Heart left ventricle (tissue), 13 donors: ENCODE measurements around the gene PLCH1.

Experiments
- CTCF ChIP-seq, 12 donors: fragments of 200-600 bp; sonication (generic) in 4 of 12; IDR thresholded peaks; one replicate each; pipeline versions ENCODE4 v1.5.0 to v1.8.0; 2018 to 2022; ENCODE audit warnings: antibody characterized with exemption in 12 of 12, mild to moderate bottlenecking in 5 of 12
- POLR2A ChIP-seq, 2 donors: fragments of 450-650 bp; IDR thresholded peaks; one replicate each; pipeline ENCODE4 v1.6.1; 2017; ENCODE audit warnings: antibody characterized with exemption in 2 of 2, mild to moderate bottlenecking in 2 of 2, moderate library complexity in 2 of 2
- donor health status: ischemic (EF 13 %, LVEDD 7.1; RV severe dilation, severe dysfunction).
- donor health status: DM: no; HTN: yes; CAD: no.
- donor health status: DM: no; HTN: no; CAD: no.
- donor health status: ischemic (EF 25% LVEDD 6.9; RV normal size, moderate dysfunction).
- donor health status: ischemic (EF 25% LVEDD 5.7; RV mildly dilated, moderate dysfunction).
- donor health status: ischemic (EF 35%, LVEDD 5.7; RV mildly dilated, moderate dysfunction).
- donor health status: nonischemic (EF 11% LVEDD 7.7; RV severe dilation, severe dysfunction).
- donor health status: DM: yes; HTN: yes; CAD: no.
- donor health status: PGD.
- donor health status: ischemic (EF 29% LVEDD 5.4; RV normal size, mild dysfunction).
- donor health status: nonischemic (EF 23%, LVEDD 6.1; RV moderate dilation, normal function).

- TF ChIP-seq POLR2A (IDR thresholded peaks at IDR 0.05) (no peak), CTCF (IDR thresholded peaks at IDR 0.05) (no peak)
These were observed 8.5 kb downstream of the PLCH1 start for GRCh38 chr3:155736381-155736780.
